IPS DF 6.9 (cell line): Measurements from ENCODE around the gene SREBF2.

ENCODE experiments used
- DNase-seq: peaks from one replicate; pipeline ENCODE4 v3.0.0-alpha.2; 2013; ENCODE audit warnings: low read depth, low spot score
- H3K27ac ChIP-seq: one replicate; pipeline ENCODE4 v1.5.1; 2013; ENCODE audit warnings: low read length, control low read depth
- H3K27me3 ChIP-seq: 2 replicates; pipeline ENCODE4 v1.6.1; 2013; ENCODE audit warnings: mild to moderate bottlenecking, low read length; ENCODE audit not compliant: control insufficient read depth, insufficient read depth
- H3K36me3 ChIP-seq: 2 replicates; pipeline ENCODE4 v1.6.1; 2013; ENCODE audit warnings: low read length; ENCODE audit not compliant: control insufficient read depth, insufficient read depth
- H3K4me1 ChIP-seq: 2 replicates; pipeline ENCODE4 v1.6.1; 2013; ENCODE audit warnings: low read length; ENCODE audit not compliant: control insufficient read depth, insufficient read depth
- H3K4me3 ChIP-seq: 2 replicates; pipeline ENCODE4 v1.5.1; 2013; ENCODE audit warnings: mild to moderate bottlenecking, low read length
- H3K9me3 ChIP-seq: 2 replicates; pipeline ENCODE4 v1.6.1; 2013; ENCODE audit warnings: low read length, inconsistent platforms; ENCODE audit not compliant: control insufficient read depth, insufficient read depth
- WGBS: extraction: QIAGEN DNeasy Blood & Tissue Kit; methylation state at CpG from one replicate; pipeline ENCODE4 v1.1.7; 2013; ENCODE audit warnings: mixed read lengths, missing lambda C conversion rate; ENCODE audit not compliant: insufficient read length, insufficient coverage; 5-methylcytosine and 5-hydroxymethylcytosine counted together

Gene SREBF2

GRCh38 chr22:41913842-41914534, 81.1 kb downstream of the SREBF2 start:
- Histone ChIP-seq H3K9me3 (no peaks in the 10 kb centered on the region), H3K27ac (no peak overlapping the region), H3K27me3 (peaks cover 62% of the 10 kb centered on the region), H3K4me1 (peaks cover 7% of the 10 kb centered on the region), H3K4me3 (peak overlapping the region; percentile 2; the same call in 1 of the 2 replicates), H3K36me3 (no peaks in the 10 kb centered on the region)
- no peak for DNase-seq
- no CpG with 5 or more reads among the region's 79 CpGs for WGBS

GRCh38 chr22:41914611-41915034, 81.7 kb downstream of the SREBF2 start:
- H3K9me3 ChIP-seq: no peaks in the 10 kb centered on the region
- no peaks in the 10 kb centered on the region for H3K36me3 ChIP-seq
- peaks cover 65% of the 10 kb centered on the region for H3K27me3 ChIP-seq
- DNase-seq: no peak
- H3K4me3 ChIP-seq: peak overlapping the region; percentile 16; the same call in 1 of the 2 replicates
- H3K4me1 ChIP-seq: peaks cover 7% of the 10 kb centered on the region
- no peak overlapping the region for H3K27ac ChIP-seq
- WGBS: no CpG with 5 or more reads among the region's 67 CpGs

- H3K4me1 ChIP-seq: peaks cover 8% of the 10 kb centered on the region
- DNase-seq: no peak
- H3K4me3 ChIP-seq: peak within 1 kb of the TSS; percentile 16; the same call in 1 of the 2 replicates
- WGBS: no CpG with 5 or more reads among the region's 63 CpGs
- no peak within 1 kb of the TSS for H3K27ac ChIP-seq
- peaks cover 65% of the 10 kb centered on the region for H3K27me3 ChIP-seq
- no peaks in the 10 kb centered on the region for H3K9me3 ChIP-seq
- H3K36me3 ChIP-seq: no peaks in the 10 kb centered on the region
These were observed 82.3 kb downstream of the SREBF2 start, which contains the start of gene SHISA8 for GRCh38 chr22:41915035-41915785. TSS of gene SHISA8 (minus strand) at chr22:41915074. CDS start at chr22:41914667, 407 bp downstream.

GRCh38 chr22:41915786-41916493, 83.0 kb downstream of the SREBF2 start:
- no CpG with 5 or more reads among the region's 11 CpGs for WGBS
- no peak overlapping the region; the same call in 1 of the 2 replicates for H3K4me3 ChIP-seq
- no peaks in the 10 kb centered on the region for H3K36me3 ChIP-seq
- no peak overlapping the region for H3K27ac ChIP-seq
- peaks cover 59% of the 10 kb centered on the region for H3K27me3 ChIP-seq
- H3K9me3 ChIP-seq: no peaks in the 10 kb centered on the region
- no peak for DNase-seq
- H3K4me1 ChIP-seq: peaks cover 7% of the 10 kb centered on the region

GRCh38 chr22:41916745-41917358, 83.9 kb downstream of the SREBF2 start:
- H3K36me3 ChIP-seq: no peaks in the 10 kb centered on the region
- H3K27me3 ChIP-seq: peaks cover 50% of the 10 kb centered on the region
- WGBS: no CpG with 5 or more reads among the region's 10 CpGs
- no peak for DNase-seq
- H3K9me3 ChIP-seq: no peaks in the 10 kb centered on the region
- H3K4me1 ChIP-seq: peaks cover 6% of the 10 kb centered on the region; the same call in 1 of the 2 replicates
- H3K4me3 ChIP-seq: no peak overlapping the region
- H3K27ac ChIP-seq: no peak overlapping the region

GRCh38 chr22:41917375-41917902, 84.5 kb downstream of the SREBF2 start:
- no peak for DNase-seq
- Histone ChIP-seq H3K36me3 (no peaks in the 10 kb centered on the region), H3K4me3 (no peak overlapping the region), H3K27ac (no peak overlapping the region), H3K9me3 (no peaks in the 10 kb centered on the region), H3K4me1 (peaks cover 6% of the 10 kb centered on the region; the same call in 1 of the 2 replicates), H3K27me3 (peaks cover 44% of the 10 kb centered on the region)
- no CpG with 5 or more reads among the region's 11 CpGs for WGBS

GRCh38 chr22:41917903-41918791, 85.2 kb downstream of the SREBF2 start:
- H3K27me3 ChIP-seq: peaks cover 37% of the 10 kb centered on the region
- no peak for DNase-seq

GRCh38 chr22:41919357-41920224, 86.7 kb downstream of the SREBF2 start:
- Histone ChIP-seq H3K9me3 (no peaks in the 10 kb centered on the region), H3K27ac (no peak overlapping the region), H3K27me3 (peaks cover 30% of the 10 kb centered on the region), H3K4me1 (0 out of 2 replicates have a peak, but pooled peaks cover 3% of the 10 kb centered on the region), H3K4me3 (peak overlapping the region; percentile 50; the same call in 1 of the 2 replicates), H3K36me3 (no peaks in the 10 kb centered on the region)
- WGBS: no CpG with 5 or more reads among the region's 62 CpGs
- peak; percentile 78 for DNase-seq

More at GRCh38 chr22:41917903-41918791, 85.2 kb downstream of the SREBF2 start:
- no peak overlapping the region for H3K4me3 ChIP-seq
- H3K27ac ChIP-seq: no peak overlapping the region
- no CpG with 5 or more reads among the region's 23 CpGs for WGBS
- peaks cover 6% of the 10 kb centered on the region; the same call in 1 of the 2 replicates for H3K4me1 ChIP-seq
- no peaks in the 10 kb centered on the region for H3K36me3 ChIP-seq
- H3K9me3 ChIP-seq: no peaks in the 10 kb centered on the region
